ENCODE data around the gene NPAS2. TPM values are rescaled to one million over a fixed set of nuclear protein-coding genes. Genes with fewer than 3 reads are reported as not detected.

NPAS2 gene
- total RNA-seq, 1 donor from 2014 or later: 11.4 TPM

DNA sequence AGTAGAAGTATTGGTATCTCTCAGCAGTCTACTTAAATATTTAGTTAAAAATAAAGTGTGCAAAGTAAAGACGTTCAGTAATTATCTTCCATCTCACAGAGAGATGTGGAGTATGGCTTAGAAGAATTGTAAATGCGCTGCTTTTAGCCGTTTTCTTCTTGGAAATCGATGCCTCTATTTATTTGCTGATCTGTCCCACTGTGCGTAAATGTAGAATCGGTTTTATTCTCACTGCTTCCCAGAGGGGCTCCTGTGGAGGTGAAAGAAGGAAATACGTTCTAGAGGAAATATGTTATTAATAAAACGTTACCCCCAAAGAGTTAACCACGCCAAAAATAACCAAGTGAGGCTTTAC is 1.9 kb downstream of the NPAS2 start:
- TF ChIP-seq, protein P1, sequence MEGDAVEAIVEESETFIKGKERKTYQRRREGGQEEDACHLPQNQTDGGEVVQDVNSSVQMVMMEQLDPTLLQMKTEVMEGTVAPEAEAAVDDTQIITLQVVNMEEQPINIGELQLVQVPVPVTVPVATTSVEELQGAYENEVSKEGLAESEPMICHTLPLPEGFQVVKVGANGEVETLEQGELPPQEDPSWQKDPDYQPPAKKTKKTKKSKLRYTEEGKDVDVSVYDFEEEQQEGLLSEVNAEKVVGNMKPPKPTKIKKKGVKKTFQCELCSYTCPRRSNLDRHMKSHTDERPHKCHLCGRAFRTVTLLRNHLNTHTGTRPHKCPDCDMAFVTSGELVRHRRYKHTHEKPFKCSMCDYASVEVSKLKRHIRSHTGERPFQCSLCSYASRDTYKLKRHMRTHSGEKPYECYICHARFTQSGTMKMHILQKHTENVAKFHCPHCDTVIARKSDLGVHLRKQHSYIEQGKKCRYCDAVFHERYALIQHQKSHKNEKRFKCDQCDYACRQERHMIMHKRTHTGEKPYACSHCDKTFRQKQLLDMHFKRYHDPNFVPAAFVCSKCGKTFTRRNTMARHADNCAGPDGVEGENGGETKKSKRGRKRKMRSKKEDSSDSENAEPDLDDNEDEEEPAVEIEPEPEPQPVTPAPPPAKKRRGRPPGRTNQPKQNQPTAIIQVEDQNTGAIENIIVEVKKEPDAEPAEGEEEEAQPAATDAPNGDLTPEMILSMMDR (IDR thresholded peaks at IDR 0.05): no peak
- Histone ChIP-seq H3K27ac (no peak overlapping the region), H3K9me3 (no peaks in the 10 kb centered on the region), H3K36me3 (no peaks in the 10 kb centered on the region), H3K27me3 (peaks cover 10% of the 10 kb centered on the region), H3K4me1 (peaks cover 9% of the 10 kb centered on the region), H3K4me3 (no peak overlapping the region)
- no peak for DNase-seq
- intact Hi-C loops (cut with DNase I): no loop called here
- ATAC-seq: no peak

DNA sequence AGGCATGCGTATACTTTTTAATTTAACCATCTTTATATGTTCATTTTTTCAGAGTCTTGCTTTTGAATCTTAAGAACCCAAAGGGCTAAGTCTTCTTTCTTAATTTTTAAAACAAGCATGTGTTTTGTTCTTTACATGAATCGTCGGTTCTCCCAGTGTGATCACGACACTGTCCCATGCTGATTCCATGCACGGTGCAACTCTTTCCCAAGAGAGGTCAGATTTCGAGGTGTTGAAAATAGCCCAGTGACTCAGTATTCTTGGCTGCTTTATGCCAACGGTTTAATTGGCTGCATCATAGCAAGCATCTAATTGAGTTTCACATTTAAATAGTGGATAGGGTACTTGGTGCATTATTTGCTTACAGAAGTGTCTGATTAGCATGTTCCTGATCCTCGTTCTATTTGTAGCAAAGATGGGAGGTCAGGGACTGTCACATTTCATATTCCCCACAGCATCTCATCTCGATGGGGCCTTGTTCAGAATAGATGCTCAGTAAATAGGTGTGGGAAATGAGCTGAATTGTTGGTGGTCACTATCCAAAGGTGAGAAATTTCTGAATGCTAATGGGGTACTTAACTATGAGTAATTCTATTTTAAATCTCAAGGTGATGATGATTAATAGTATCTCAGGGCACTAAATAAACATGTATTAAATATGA is 2.8 kb downstream of the NPAS2 start:
- no peak overlapping the region for H3K27ac ChIP-seq
- intact Hi-C loops (cut with DNase I): no loop called here
- peaks cover 10% of the 10 kb centered on the region for H3K27me3 ChIP-seq
- TF ChIP-seq, protein P1 (IDR thresholded peaks at IDR 0.05): no peak
- H3K4me3 ChIP-seq: no peak overlapping the region
- peaks cover 9% of the 10 kb centered on the region for H3K4me1 ChIP-seq
- ATAC-seq (no peak), DNase-seq (no peak)
- no peaks in the 10 kb centered on the region for H3K9me3 ChIP-seq
- H3K36me3 ChIP-seq: no peaks in the 10 kb centered on the region

DNA sequence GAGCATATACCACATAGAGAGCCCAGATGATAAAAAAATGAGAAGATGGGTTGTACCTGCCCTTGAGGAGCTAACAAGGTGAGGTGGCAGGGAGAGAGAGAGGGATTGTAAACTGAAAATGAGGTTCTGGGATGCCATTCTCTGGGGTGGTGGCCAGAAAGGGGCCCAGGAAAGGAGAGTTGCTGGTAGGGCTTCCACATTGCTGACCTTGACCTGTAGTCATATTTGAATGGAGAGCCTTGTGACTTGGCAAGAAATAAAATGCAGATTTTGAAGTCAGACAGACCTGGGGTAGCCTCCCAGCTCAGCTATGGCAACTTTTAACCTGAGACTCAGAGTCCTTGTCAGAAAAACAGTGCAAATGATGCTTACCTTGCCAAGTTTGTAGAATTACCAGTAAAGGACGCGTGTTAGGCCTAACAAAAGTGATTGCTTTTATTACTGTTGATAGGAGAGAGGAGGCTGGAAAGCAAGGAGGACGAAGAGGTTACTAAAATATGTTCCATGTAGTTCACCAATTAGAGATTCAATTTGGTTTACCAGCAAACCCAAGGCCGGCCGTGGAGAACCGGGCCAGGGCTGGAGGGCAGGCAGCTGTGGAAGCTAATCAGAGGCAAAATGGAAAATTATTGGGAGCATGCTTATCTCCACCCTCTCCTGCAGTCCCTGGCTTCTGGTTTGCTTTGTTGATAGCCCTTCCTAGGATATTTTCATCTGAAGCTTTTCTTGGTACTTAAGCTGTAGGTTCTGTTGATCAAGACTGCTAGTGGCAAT is 3.9 kb downstream of the NPAS2 start:
- ATAC-seq: no peak
- DNase-seq: no peak
- Histone ChIP-seq H3K4me1 (peaks cover 5% of the 10 kb centered on the region), H3K9me3 (no peaks in the 10 kb centered on the region), H3K27ac (no peak overlapping the region), H3K4me3 (no peak overlapping the region), H3K36me3 (no peaks in the 10 kb centered on the region), H3K27me3 (peaks cover 5% of the 10 kb centered on the region)
- intact Hi-C loops (cut with DNase I): no loop called here
- TF ChIP-seq, protein P1 (IDR thresholded peaks at IDR 0.05): no peak

DNA sequence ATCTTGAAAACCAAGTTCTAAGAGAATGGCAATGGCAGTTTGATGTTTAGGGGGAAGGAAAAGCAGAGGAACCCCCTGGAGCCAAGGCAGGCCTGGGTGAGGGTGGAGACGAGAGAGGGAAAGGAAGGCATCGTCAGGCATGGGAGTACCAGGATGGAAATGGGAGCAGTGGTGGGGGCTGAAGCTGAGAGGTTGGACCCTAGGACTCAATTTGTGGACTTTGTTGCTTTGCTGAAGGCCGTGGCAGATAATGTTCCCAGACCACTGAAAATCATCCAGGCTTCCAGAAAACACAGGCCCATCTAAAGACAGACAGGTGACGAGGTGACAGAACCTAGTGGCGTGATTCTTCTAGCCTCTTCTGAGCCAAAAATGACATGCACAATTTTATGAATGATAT is 4.9 kb downstream of the NPAS2 start:
- ATAC-seq (no peak), DNase-seq (no peak)
- TF ChIP-seq, protein P1 (IDR thresholded peaks at IDR 0.05): no peak
- intact Hi-C loops (cut with DNase I): no loop called here
- Histone ChIP-seq H3K27me3 (no peaks in the 10 kb centered on the region), H3K27ac (no peak overlapping the region), H3K4me1 (no peaks in the 10 kb centered on the region), H3K9me3 (no peaks in the 10 kb centered on the region), H3K4me3 (no peak overlapping the region), H3K36me3 (no peaks in the 10 kb centered on the region)

DNA sequence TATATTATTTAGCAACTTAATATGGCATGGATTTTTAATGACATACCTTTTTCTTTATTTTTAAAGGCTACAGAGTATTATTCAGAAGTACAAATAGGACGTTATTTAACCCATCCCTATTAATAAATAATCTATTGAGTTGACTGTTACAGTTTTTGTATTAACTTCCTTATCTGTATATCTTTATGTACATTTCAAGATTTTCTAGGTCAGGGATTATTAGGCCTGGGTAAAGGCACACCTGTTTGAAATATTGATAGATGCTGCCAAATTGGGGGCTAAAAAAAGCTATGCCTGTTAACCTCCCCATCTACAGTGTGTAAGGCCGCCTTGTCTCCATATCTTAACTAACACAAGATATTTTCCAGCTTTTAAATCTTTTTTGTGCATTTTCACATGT is 6.6 kb downstream of the NPAS2 start:
- Histone ChIP-seq H3K36me3 (no peaks in the 10 kb centered on the region), H3K4me3 (no peak overlapping the region), H3K27me3 (no peaks in the 10 kb centered on the region), H3K9me3 (no peaks in the 10 kb centered on the region), H3K4me1 (peaks cover 3% of the 10 kb centered on the region), H3K27ac (no peak overlapping the region)
- DNase-seq: no peak
- TF ChIP-seq, protein P1 (IDR thresholded peaks at IDR 0.05): no peak
- intact Hi-C loops (cut with DNase I): no loop called here
- ATAC-seq: no peak

Measured in upper lobe of right lung (tissue), 1 donor.